DOHH2 (cell line): ENCODE results near the gene DLL3.

Experiments used
- CTCF ChIP-seq: fragments of 200-600 bp; sonication (generic); IDR thresholded peaks from one replicate; pipeline ENCODE4 v1.5.1; 2014; ENCODE audit warnings: antibody characterized with exemption, mild to moderate bottlenecking, low read depth, low read length; ENCODE audit not compliant: poor library complexity, severe bottlenecking
- EZH2phosphoT487 ChIP-seq: fragments of 200-600 bp; sonication (generic); IDR thresholded peaks from 2 replicates; pipeline ENCODE4 v1.6.1; 2017; ENCODE audit warnings: borderline replicate concordance, mild to moderate bottlenecking, antibody characterized with exemption, low read length, moderate library complexity, mixed read lengths

GRCh38 chr19:39492225-39492624 lies 6.5 kb upstream of the DLL3 start:
- TF ChIP-seq CTCF = no peak
- no peak for TF ChIP-seq EZH2phosphoT487
